SU-DHL-6 (cell line): ENCODE results near the gene MTRF1.

Experiments
- CTCF ChIP-seq: fragments of 200-600 bp; sonication (generic); IDR thresholded peaks from one replicate; pipeline ENCODE4 v1.5.1; 2017; ENCODE audit warnings: antibody characterized with exemption, mild to moderate bottlenecking, low read length, moderate library complexity; ENCODE audit not compliant: insufficient read depth, poor library complexity, severe bottlenecking
- EZH2phosphoT487 ChIP-seq: fragments of 200-600 bp; sonication (generic), shearing (Covaris generic); conservative IDR thresholded peaks from 2 replicates; pipeline ENCODE4 v1.6.1; 2018; ENCODE audit warnings: mild to moderate bottlenecking, antibody characterized with exemption, low read length, moderate library complexity, mixed read lengths

- TF ChIP-seq CTCF (no peak), EZH2phosphoT487 (no peak)
Measured at GRCh38 chr13:41232578-41233480, 30.5 kb downstream of the MTRF1 start.
